Esophagus squamous epithelium (tissue), 4 donors: ENCODE data around the gene SPACA5.

Experiments
- CTCF ChIP-seq, 6 experiments: fragments of 450-650 bp in 4 of 6; fragments of 200-600 bp in 2 of 6; sonication (generic) in 2 of 6; IDR thresholded peaks; one replicate each; pipeline ENCODE4 v1.5.1; 2016 to 2019; ENCODE audit warnings: antibody characterized with exemption in 6 of 6, mild to moderate bottlenecking in 4 of 6, moderate library complexity in 4 of 6
- POLR2A ChIP-seq, 4 donors: fragments of 450-650 bp; IDR thresholded peaks; one replicate each; pipeline ENCODE4 v1.6.1; 2017; ENCODE audit warnings: antibody characterized with exemption in 4 of 4, mild to moderate bottlenecking in 4 of 4, moderate library complexity in 3 of 4

- TF ChIP-seq POLR2A (IDR thresholded peaks at IDR 0.05), result no peak
- no peak for TF ChIP-seq CTCF (IDR thresholded peaks at IDR 0.05)
These were observed 52.0 kb downstream of the SPACA5 start for GRCh38 chrX:48058621-48059295.
